Skin of body (tissue), 2 donors: ENCODE results near the gene ACYP2. TPM values are rescaled to one million over a fixed set of nuclear protein-coding genes. Genes with fewer than 3 reads are reported as not detected.
"Not testable (repeated sequence)": the region's sequence is repeated elsewhere in the genome, so short reads cannot be mapped to it uniquely, and the experiment has no call there.

Experiments used
- DNase-seq: peaks from one replicate; lab custom pipeline; 2025; lab: John Stamatoyannopoulos, UW
- total RNA-seq: library from RNA; depleted of rRNA; stranded (reverse); fragments of >200 nt; gene quantifications from one replicate; pipeline ENCODE4 v1.2.3, GENCODE V29; 2014

Gene ACYP2
- total RNA-seq, 1 donor from 2014 or later, result 19.5 TPM

DNA sequence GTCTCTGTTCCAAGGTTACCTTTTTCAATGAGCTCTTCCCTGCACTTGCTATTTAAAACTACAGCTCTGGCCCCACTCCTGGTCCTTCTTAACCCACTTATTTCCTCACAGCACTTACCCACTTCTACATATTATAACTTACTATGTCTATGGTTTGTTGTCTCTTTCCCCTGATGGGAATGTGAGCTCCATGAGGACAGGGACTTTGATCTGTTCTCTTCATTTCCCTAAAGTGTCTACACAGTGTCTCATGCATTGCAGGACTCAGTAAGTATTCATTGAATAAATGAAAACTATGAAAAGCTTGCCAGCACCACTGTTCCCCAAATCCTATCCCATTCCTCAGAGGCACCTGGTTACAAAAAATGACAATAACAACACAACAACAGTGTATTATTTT lies 18.3 kb upstream of the ACYP2 start:
- DNase-seq, result no peak

DNA sequence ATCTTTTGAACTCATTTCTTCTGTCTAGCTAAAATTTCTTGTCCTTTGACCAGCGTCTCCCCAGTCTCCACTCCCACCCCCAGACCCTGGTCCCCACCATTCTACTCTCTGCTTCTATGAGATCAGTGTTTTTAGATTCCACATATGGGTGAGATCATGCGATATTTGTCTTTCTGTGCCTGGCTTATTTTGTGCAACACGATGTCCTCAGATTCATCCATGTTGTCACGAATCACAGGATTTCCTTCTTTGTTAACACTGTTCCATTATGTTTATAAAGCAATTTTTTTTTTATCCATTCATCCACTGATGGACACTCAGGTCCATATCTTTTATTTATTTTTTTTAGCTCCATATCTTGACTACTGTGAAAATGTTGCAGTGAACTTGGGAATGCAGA lies 16.0 kb upstream of the ACYP2 start:
- no peak for DNase-seq

DNA sequence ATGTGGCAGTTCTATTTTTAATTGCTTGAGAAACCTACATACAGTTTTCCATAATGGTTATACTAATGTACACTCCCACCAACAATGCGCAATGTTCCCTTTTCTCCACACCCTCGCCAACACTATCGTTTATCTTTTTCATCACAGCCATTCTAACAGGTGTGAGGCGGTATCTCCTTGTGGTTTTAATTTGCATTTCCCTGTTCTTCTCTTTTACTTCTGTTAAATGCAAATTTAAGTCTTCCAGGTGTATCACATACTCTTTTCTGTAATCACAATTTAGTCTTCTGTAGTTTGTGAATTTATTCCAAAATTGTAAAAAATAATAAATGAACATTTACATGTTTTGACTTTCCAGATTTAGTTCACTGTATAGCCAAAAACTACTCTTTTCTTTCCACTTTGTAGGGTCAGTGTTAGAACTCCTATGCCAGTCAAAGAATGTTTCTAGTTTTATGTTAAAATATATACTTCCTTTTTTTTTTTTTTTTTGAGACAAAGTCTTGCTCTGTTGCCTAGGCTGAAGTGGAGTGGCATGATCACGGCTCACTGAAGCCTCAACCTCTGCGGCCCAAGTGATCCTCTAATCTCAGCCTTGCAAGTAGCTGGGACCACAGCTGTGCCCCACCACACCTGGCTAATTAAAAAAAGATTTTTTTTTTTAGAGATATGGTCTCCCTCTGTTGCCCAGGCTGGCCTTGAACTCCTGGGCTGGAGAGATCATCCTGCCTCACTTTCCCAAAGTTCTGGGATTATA lies 15.4 kb upstream of the ACYP2 start:
- no peak for DNase-seq

DNA sequence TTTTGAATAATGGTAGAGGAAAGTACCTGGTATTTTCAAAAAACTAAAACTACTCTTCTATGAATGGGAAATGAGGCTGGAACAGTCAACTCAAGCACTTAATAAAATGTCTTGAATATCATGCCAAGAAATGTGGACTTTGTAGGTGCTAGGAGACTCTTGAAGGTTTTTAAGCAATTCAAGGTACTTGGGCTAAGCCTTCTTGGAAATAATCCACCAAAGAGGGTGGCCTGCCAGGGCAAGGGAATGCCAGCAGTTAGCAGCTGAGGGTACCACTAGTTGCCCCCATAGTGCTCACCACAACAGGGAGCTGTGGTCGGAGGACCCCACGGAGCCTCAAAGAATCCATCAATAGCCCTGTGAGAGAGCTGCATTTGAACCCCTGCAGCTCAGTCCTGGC lies 14.6 kb upstream of the ACYP2 start:
- no peak for DNase-seq

DNA sequence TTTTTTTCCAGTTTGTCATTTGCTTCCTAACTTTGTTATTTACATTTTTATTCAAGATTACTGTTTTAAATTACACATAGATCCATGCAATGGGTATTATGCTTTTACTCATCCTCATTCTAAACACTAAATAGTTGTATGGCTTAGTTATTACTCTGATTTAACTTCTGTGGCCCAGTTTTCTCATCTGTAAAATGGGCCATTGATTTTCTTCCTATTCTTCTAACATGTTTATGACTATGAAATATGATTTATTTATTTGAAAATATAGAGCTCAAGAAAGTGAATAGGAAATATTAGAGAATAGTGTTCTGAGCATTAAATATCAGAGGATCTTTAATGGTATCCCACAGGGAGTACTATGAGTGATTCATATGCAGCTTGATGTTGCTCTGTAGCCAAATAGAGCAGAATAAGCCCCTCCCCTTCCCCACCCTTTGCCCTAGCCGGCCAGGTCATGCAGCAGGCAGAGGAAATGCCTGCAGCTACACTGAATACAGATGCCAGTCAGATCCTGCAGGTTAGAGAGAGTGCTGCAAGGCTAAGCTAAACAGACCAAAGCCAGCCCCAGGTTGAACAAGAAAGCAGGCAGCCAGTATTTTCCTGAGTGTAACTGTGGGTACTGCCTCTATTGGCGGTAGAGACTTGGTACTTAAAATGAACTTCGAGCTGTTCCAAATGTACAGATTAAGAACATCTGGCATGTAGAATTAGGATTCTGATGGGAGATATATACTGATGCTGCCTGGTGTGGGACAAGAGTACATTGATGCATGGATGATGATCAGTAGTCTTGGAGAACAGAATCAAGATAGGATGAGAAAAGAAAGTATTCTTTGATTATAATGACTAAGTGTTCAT lies 11.7 kb upstream of the ACYP2 start:
- peak; percentile 36 for DNase-seq

DNA sequence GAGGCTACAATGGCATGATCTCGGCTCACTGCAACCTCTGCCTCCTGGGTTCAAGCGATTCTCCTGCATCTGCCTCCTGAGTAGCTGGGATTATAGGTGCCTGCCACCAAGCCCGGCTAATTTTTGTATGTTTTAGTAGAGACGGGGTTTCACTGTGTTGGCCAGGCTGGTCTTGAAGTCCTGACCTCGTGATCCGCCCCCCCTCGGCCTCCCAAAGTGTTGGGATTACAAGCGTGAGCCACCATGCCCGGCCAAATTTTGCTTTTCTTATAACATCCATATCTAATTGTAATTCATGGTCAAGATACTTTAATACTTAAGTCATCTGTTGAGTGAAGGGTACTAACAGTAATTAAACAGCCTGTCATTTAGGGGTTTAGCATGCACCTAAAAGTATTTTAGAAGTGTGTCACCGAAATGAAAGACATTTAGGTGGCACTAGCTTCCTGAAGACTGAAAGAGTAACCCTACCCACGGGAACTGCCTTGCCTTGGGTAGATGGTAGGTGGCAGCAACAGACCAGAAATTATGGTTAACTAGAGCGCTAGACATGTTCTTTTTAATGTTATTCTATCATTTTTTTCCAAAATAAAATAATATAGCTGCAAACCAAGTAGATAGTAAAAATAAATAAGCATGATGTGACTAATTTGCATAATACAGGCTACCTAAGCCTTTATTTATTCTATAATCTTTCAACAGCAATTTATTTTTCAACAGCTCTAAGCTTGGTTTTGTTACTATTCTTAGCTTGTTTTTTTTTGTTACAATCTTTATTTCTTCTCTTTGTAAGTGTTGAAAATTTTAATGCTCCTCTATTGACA lies 8.6 kb upstream of the ACYP2 start:
- no peak for DNase-seq

DNA sequence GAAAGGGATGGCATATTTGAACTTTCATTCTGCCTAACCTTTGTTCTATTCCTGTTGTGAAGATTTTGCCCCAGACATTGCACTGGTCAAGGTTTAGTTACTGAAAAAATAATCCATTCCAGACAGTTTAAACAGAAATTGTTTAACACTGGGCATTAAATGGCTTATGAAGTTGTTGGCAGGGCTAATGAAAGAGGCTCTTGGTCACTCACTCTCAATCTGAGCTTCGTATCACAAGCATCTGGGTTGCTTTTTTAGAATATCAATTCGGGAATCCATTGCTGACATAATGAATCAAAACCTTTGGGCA lies 8.0 kb upstream of the ACYP2 start:
- no peak for DNase-seq

DNA sequence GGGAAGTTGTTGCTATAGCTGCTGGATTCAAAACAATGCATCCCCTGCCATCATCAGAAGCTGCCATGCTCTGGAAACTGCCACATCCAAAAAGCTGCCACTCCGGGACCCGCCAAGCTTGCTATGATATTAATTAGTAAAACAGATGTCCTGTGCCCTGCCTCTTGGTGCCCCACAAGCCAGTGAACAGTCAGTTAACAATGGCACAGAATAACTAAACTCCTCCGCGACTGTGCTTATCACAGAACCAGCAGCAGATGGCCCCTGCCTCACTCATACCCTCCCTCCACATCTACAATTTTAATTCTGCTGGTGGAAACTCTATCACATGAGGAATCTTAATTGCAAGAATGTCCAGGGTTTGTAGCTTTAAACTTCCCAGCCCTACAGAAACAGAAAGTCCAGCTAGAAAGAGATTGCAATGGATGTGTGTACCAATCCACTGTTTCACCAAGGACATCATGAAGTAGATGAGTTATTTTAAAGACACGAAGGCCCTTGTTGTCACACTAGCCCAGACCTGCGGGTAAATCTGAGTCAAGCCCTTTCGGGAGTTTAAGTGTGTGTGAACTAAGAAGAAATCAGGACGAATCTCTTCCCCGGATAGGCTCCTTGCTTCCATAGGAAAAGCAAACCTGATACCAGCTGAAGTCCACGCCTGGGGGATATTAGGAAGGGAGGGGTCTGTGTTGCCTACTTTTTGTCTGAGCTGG lies 7.4 kb upstream of the ACYP2 start:
- no peak for DNase-seq

DNA sequence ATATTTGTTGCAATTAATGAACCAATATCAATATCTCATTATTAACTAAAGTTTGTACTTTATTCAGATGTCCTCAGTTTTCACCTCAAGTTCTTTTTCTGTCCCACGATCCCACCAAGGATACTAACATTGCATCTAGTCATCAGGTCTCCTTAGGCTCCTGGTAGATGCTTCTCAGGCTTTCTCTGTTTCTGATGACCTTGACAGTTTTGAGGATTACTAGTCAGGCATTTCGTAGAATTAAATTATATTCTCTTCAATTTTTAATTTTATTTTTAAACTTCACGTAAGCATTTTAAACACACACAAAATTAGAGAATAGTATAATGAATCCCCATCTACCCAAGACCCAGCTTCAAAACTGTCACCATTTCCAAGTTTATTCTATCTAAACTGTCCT lies 5.6 kb upstream of the ACYP2 start:
- DNase-seq, result no peak

DNA sequence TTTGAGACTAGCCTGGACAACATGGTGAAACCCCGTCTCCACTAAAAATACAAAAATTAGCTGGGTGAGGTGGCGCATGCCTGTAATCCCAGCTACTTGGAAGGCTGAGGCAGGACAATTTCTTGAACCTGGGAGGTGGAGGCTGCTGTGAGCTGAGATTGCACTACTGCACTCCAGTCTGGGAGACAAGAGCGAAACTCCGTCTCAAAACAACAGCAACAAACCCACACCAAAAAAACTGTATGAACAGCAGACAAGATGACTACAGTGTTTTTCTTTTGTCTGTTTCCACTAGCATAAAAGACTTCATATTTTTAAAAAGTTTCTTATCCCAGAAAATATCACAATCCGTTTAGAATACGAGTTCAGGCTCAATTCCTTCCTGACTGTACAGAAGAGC lies 936 bp upstream of the ACYP2 start:
- DNase-seq, result not testable (repeated sequence)

DNA sequence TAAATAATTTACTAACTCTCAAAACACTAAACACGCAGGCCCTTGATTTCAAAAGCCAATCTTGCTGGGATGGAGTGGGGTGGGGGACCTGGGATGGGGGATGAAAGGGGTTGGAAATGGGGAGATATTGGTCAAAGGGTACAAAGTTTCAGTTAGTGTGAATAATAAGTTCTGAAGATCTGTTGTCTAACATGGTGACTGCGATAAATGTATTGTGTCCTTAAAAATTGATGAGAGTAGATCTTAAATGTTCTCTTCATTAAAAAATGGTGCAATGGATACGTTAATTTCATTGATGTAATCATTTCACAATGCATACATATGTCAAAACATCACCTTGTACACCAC lies 505 bp upstream of the ACYP2 start:
- no peak for DNase-seq

DNA sequence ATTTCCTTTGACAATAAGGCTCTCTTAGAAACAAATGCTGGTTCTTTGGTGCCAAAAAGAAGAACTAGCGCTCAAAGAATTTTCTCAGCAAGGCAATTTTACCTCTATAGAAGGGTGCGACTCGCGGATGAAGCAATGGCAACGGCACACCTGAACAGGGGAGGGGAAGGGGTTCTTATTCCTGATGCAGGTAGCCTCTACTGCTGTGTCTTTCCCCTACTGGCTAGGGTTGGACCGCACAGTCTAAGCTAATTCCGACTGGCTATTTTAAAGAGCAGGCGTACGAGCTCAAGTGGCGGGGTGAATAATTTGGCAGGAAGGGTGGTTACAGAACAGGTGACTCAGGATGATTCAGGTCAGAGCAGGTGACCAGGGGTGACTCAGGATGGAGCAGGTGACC lies 1.2 kb downstream of the ACYP2 start:
- DNase-seq, result not testable (repeated sequence)

DNA sequence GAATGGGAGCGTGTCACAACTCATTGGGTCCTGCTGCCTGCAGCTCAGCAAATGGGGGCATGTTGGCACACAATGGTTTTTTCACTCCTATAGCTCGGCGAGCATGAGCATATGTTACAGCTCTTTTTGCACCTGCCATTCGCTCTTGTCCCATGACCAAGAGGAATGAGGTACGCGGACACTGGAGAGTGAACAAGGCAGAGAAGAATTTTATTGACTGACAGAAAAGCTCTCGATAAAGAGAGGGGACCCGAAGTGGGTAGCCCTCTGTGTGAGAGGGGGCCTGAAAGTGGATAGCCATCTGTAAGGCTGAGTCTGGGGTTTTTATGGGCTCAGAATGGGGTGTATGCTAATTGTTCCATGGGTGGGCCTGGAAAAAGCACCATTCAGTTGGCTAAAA lies 5.5 kb downstream of the ACYP2 start:
- DNase-seq, result no peak

DNA sequence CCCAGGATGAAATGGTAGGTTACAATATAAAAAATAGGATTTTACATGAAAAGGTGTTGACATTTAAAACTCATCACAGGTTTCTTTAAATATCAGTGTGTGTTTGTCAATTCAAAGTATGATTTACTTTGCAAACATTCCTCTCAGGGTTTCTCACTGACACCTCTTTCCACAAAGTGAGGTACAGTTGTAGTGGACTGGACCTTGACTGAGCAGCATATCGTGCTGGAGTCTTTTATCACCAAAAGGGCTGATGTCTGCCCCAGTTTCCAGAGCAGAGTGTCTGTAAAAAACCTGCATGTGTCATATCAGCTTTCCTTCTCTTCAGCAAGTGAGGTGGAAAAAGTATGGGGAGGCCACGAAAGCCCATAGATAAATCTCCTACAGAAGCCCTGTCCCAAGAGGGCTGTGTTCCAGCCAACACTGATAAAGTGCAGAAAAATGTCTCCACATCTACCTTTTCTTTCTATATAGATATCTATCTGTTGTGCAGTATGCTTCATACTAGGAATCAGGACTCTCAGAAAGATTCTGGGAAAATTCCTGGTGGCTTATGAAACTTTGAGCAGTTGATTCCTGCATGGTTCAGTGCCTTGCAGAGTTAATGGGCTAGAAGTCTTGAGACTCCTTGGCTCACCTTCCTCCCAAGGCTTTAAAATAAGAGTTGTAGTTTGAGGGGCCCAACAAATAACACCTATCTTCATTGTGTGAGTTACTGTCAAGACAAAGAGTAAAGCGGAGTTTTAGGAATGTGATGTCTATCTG lies 6.9 kb downstream of the ACYP2 start:
- DNase-seq, result no peak

DNA sequence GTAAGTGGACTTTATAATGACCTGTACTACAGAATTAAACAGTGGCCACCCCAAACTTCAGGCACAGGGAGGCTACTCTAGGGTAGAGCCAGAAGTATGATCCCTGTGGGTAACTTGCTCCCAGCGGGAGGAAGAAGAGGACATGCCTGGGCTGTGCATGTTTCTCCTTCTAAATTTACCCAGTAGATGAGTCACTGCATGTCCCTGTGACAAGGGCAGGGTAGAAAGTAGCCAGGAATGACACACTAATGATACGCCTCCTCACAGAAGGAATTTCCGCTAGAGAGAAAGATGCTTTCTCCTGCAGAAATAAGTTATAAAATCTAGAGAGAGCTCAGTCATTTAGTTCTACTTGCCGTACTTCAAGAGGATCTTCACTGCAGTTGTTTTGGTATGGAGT lies 7.5 kb downstream of the ACYP2 start:
- no peak for DNase-seq

DNA sequence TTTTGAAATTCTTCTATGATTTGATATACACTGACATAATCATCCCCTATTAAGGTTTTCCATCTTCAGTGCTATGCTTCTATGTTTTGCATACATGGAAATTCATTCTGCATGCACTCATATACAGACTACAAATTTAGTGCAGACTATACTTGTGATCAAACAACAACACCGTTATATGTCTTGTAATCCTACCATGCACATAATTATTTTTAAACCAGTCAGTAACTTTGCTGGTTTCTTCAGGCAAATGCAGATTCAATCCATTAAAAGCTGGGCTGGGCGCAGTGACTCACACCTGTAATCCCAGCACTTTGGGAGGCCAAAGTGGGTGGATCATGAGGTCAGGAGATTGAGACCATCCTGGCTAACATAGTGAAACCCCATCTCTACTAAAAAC lies 11.8 kb downstream of the ACYP2 start:
- not testable (repeated sequence) for DNase-seq

DNA sequence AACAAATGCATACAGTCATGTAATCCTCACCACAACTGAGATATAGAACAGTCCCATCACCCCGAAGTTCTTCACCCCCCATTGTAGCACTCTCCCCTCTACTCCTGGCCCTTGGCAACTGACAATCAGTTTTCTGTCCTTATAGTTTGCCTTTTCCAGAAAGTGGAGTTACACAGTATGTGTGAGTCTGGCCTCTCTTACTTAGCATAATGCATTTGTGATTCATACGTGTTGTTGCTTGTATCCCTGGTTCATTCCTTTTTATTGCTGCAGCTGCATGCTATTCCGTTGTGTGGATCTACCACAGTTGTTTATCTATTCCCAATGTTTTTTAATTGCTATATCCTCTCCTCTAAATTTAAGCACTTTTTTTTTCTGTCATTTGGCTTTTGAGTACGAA lies 17.6 kb downstream of the ACYP2 start:
- no peak for DNase-seq

DNA sequence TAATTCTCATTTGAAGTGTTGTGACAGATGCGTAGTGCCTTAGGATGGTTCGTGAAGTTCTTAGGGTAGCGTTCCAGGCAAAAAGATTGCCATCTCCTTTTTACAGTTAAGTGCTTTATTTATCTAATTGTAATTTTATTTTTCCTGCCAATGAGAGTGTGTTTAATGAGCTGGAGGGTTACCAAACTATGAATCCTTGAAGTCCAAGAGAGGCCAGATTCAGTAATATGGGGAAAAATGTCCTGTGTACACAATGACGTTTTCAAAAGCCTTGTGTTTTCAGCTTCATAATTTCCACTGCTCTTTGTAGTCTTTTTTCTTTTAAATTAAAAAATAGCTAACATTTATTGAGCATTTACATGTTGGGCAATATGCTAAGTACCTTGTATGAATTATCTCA lies 23.8 kb downstream of the ACYP2 start:
- DNase-seq, result no peak

DNA sequence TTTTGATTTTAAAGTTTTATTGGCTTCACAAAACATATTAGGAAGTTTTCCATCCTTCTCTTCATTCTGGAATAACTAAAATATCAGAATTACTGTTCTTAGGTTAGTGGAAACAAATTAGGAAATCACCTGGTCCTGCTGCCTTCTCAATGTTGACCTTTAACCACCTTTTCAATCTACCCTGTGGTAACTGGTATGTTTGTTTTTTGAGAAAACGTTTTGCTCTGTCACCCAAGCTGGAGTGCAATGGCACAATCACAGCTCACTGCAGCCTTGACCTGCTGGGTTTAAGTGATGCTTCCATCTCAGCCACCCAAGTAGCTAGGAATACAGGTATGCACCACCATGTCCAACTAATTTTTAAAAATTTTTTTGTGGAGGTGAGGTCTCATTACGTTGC lies 28.4 kb downstream of the ACYP2 start:
- DNase-seq, result no peak

DNA sequence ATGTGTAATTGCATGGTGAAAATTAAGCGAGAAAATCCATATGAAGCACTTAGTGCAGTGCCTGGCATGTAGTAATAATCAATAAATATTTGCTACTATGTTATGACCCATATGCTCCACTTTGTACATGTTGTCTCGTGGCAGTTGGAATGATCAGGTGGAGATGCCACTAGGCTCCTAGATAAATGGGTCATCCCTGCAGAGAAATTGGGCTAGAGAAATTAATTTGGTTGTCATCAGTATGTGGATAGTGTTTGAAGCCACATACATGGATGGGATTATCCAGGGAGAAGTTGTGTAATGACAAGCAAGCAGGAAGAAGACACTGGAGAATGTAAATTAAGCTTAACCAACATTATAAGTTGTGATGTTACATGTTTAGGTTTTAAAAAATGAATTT lies 33.0 kb downstream of the ACYP2 start:
- DNase-seq, result no peak
